AG09319 (cell line): ENCODE data around the gene PPHLN1.

Experiments
- DNase-seq: peaks from one replicate; pipeline ENCODE4 v3.0.0-alpha.2; 2010; ENCODE audit warnings: low read depth; ENCODE audit errors: extremely low read depth
- TF ChIP-seq, protein P1 (sequence below): IDR thresholded peaks from 2 replicates; pipeline ENCODE4 v1.5.1; 2011; ENCODE audit warnings: low read depth, mild to moderate bottlenecking, inconsistent platforms, low read length, moderate library complexity

PPHLN1 gene

DNA sequence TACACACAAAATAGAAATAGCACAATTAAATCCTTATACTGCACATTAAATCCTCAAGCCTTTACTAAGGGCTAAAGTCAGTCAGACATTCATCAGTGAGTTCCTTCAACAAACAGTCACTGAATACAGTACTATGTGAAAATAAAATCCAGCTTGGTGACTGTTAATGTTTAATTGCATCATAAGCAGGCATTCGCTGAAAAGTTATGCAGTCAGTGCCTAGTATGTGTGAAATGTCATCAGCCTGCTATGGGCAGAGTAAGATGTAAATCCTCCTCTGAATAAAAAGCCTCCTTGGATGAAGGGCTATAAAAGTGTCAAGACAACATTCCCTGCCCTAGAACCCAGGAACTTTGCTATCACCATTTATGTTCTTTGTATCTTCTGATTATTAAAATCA, 147.2 kb downstream of the PPHLN1 start:
- TF ChIP-seq, protein P1, sequence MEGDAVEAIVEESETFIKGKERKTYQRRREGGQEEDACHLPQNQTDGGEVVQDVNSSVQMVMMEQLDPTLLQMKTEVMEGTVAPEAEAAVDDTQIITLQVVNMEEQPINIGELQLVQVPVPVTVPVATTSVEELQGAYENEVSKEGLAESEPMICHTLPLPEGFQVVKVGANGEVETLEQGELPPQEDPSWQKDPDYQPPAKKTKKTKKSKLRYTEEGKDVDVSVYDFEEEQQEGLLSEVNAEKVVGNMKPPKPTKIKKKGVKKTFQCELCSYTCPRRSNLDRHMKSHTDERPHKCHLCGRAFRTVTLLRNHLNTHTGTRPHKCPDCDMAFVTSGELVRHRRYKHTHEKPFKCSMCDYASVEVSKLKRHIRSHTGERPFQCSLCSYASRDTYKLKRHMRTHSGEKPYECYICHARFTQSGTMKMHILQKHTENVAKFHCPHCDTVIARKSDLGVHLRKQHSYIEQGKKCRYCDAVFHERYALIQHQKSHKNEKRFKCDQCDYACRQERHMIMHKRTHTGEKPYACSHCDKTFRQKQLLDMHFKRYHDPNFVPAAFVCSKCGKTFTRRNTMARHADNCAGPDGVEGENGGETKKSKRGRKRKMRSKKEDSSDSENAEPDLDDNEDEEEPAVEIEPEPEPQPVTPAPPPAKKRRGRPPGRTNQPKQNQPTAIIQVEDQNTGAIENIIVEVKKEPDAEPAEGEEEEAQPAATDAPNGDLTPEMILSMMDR = no peak
- no peak for DNase-seq

DNA sequence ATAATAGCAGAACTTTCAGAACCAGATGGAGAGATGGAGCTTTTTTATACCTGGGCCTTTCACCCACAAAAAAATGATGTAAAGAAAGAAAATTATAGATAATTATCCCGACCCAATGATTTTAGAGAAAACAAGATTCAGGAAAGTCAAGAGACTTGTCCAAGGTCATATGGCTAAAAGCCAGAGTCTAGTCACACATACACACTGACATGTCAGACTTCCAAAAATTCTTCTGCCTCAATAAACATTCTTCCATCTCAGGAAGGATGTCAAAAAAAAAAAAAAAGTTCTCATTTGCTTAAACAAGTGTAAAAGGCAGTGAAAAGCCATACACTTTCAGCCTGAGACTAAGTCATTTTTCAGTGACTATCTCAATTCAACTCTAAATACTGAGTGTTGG, 147.6 kb downstream of the PPHLN1 start:
- TF ChIP-seq, protein P1 = no peak
- DNase-seq = no peak

DNA sequence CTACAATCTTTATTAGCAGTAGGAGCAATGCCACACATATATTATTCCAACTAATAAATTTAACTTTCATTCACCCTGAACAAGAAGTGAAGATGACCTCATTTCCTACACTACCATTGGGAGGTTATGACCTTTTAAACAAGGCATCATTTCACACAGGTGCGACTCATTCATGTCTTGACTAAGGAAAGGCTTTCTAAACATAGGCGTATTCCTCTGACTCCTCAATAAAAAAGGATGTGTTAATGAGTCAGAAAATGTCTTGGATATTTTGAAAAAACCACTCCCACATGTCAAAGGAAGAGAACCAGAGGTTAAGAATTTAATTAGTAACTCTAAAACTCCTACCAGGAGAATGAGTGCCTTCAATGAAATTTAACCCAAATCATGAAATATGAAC, 148.4 kb downstream of the PPHLN1 start:
- TF ChIP-seq, protein P1 = no peak
- DNase-seq = no peak

DNA sequence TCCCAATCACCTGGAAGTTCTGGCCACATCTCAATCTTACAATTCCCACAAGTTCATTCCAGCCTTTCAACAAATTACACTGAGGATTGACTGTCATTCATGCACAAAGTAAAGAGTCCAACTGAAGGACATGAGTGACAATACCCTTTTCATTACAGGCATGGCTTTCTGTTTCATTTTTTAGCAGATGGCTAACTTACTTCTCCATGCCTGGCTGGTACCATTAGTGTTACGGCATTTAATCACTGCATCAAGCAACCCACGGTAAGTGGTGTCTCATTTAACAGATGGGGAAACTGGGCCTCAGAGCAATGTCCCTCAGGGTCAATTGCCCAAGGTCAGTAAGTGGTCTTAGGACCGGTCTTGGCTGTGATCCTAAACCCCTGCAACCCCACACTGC, 149.1 kb downstream of the PPHLN1 start:
- TF ChIP-seq, protein P1 = no peak
- no peak for DNase-seq

DNA sequence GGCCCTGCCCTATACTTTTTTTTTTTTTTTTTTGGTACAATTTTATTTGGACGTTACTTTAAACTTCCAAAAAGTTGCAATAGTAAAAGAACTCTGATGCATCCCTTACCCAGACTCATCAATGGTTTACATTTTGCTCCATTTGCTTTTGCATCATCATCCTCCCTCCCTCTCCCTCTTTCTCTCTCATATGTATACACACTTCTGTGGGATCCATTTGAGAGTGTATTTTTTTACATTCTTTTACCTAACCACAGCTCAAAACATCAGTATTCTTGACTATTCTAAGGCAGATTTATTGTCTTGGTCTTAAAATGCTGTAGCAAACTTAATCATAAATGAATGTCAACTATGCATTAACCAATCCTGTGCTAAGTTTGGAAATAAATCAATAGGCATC, 152.0 kb downstream of the PPHLN1 start:
- DNase-seq = no peak
- TF ChIP-seq, protein P1 = no peak

DNA sequence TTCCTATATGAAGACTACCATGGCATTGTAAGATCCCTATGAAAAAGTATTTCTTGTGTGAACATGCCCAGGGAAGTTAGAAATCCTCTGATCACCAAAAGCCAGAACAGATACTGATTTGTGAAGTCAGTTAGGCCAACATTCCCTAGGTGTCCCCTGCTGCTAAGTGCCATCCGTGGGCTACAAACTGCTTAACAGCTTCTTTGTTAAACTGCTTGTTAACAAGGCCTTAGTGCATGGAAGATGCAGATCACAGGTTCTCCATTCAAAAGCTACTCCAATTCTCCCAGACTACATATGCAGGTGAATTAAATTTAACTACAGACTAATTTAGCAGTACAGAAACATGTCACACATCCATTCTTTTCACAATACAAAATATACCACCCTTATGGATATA, 155.4 kb downstream of the PPHLN1 start:
- TF ChIP-seq, protein P1 = no peak
- DNase-seq = no peak

DNA sequence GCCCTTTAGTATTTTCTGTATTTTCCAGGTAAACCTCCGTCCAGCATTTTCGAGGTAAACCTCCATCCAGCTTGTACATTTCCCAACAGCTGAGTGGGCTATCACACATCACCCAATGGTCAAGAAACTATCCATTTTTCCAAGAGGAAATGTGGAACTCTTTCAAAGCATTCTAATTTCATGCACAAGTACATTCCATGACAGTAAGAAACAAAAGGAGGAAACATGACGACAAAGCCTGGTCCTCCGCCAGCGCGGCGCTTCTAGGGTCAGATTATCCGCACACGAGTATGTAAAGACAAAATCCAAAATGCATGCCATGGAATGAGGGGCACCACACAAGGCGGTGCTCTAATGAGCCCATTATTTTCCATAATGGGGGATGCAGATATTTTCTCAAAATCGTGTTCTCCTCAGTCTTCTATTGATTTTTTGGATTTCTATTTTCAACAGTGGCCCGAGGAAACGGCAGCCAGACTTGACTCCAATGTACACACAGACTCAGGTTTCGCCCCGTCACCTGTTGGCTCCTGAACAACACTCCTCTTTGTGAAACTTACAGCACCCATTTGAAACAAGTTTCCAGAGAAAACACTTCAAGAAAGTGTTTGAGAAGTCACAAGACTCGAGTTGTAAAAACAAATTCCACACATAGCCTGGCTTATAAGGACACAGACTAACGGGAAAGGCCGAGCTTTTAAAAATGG, 156.2 kb downstream of the PPHLN1 start:
- no peak for DNase-seq
- TF ChIP-seq, protein P1 = no peak
